Activated T-cell treated with anti-CD3 and anti-CD28 coated beads, Interleukin-2, amount 50 U/mL, for 48 hours (primary cell): ENCODE measurements around the gene APOB.

Experiments
- DNase-seq, 2 experiments: peaks; one replicate each; pipeline ENCODE4 v3.0.0-alpha.2; 2020

The APOB gene

DNA sequence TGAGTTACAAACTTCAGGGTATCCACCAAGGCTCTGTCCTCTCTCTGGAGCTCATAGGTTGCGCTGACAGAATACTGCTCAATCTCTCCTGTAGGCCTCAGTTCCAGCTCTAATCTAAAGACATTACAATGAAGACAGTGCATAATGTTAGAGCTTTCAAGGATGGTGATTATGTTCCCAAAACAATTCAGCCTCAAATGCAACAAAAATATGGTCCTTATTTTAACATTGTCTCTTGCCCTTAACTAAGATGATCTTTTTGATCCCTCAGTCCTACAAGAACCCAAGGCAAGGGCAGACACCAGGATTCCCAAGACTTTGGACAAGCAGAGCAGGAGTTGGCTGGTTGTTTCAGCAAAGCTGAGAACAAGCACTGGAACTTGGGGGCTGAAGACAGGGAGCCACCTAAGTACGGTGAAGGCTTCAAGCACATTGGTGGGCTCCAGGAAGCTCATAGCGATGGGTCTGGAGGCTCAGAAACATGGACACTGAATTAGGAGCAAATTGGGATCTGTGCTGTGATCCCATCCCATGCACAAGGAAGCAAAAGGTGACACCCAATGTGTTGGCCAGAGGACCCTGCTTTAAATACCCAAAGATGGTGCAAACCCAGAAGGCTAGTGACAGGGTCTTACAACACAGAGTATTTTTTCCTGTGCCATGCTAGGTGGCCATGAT lies 24.7 kb downstream of the APOB start:
- no peak for DNase-seq

DNA sequence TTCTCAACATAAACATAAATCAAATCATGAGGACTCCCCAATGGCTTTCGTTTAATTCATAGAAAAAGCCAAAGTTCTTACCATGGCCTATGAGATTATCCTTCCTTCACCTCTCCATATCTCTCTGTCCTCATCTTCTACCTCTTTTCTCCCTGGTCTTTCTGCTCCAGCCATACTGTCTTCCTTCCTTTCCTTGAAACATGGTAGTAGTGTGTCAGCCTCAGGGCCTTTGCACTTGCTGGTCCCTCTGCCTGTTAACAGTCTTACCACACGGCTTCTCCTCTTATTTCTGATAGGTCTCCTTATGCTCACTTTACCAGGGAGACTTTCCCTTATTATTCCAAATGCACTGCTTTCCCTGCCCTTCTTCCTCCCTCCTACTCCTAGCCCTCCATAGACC lies 25.6 kb downstream of the APOB start:
- DNase-seq, result no peak

DNA sequence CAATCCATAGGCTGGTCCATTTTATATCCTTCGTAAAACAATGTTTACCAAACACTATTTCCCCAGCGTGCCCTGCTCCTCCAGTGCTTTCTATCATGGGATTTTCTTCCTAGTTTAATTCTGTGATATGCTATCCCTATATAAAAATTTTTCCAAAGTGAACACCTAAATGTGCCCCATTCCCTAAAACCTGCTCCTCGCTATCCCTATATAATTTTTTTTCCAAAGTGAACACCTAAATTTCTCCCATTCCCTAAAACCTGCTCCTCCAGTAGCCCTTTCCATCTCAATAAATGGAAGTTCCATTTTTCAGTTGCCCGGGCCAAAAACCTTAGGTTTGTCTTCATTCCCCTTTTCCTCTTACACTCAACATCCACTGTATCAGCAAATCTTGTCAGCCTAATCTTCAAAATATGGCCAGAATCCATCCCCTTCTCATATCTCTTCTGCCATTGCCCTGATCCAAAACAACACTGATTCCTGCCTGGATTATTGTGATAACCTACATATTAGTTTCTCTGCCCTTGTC lies 26.1 kb downstream of the APOB start:
- no peak for DNase-seq

DNA sequence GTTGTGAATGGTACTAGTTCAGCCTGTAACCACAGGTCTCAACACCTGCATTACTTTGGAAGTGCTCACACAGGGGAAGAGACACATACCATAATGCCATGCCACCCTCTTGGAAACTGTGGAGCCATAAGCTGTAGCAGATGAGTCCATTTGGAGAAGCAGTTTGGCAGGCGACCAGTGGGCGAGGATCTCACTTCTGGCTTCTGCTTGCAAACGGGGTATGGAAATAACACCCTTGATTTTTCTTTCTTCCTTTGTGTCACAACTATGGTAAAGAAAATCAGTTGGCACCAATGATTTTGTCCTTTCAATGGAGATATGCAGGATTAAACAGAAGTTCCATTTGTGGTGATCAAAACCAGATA lies 28.6 kb downstream of the APOB start:
- no peak for DNase-seq

DNA sequence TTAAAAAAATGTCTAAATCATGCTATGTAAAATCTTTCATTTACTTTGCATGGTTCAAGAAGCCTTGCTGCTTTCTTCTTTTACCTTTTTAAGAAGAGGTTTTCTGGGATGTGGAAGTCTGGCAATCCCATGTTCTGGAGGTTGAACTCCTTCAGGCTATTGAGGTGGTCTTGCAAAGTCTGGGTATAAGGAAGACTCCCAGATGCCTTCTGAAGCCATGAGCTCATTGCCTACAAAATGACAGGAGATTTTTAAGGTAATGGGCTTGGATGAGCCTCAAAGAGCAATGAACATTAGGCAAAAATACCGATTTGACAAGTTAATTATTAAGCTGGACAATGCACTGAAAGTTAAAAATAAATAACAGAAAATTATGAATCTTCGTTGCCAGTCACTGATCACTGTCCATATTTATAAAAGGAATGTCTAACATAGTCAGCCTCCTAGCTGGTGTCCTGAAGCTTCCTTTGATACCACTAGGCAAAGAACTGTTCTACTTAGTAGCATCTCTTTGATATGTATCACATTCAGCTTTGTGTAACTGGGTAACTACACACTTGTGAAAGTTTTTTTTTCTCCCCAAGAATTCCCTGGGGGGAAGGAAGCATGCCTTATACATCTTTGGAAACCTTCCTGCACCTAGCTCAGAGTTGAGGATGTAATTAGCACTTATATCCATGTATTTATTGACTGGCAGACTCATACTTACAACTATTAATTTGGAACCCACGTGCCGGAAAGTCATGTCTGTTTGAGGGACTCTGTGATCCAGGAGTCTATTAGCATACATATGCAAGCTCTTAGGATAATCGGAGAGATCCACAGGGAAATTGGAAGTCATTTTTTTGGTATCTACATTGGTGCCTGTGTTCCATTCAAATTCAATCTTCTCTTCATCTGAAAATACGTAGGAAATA lies 29.3 kb downstream of the APOB start:
- DNase-seq, result no peak

DNA sequence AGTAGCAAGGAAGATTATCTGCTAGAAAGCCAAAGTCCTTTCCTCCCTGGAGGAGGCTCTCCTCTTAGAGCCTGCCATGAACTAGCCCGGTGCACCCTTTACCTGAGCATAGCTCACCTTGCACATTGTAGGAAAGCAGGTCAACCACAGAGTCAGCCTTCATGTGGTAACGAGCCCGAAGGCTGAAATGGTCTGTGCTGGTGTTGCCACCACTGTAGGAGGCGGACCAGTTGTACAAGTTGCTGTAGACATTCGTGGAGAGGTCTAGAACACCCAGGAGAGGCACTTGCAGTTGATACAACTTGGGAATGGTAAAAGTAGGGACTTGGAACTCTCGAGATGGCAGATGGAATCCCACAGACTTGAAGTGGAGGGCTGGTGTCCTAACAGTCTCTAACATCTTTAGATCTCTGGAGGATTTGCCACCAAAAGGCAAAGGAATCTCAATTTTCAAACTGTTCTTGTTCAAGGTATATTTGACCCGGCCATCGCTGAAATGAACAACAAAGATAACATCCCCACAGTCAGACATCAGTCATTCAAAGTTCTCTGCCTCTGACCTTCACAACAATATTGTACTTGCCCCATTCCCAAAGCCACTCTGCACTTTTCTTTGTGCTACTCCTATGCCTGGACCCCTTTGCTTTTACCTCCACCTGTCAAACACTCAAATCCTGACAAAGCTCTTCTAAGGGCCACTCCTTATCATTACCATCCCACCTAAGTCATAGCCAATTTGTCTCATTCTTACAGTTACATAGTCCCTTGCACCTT lies 30.6 kb downstream of the APOB start:
- DNase-seq, result no peak

DNA sequence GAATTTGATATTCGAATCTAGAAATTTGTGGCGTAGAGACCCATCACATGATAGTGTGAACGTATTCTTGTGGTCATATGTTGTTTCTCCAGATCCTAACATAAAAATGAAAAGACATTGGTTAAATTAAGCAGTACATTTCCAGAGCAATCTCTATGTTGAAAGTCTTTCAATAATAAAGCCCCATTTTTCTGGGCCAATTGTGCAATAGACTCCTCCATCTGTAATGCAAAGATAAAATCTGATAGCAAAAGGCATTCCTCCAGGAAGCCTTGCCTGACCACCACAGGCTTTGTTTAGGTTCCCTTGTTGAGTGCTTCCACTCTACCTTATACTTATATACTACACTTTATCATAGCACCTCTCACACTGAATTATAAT lies 31.3 kb downstream of the APOB start:
- DNase-seq, result no peak

DNA sequence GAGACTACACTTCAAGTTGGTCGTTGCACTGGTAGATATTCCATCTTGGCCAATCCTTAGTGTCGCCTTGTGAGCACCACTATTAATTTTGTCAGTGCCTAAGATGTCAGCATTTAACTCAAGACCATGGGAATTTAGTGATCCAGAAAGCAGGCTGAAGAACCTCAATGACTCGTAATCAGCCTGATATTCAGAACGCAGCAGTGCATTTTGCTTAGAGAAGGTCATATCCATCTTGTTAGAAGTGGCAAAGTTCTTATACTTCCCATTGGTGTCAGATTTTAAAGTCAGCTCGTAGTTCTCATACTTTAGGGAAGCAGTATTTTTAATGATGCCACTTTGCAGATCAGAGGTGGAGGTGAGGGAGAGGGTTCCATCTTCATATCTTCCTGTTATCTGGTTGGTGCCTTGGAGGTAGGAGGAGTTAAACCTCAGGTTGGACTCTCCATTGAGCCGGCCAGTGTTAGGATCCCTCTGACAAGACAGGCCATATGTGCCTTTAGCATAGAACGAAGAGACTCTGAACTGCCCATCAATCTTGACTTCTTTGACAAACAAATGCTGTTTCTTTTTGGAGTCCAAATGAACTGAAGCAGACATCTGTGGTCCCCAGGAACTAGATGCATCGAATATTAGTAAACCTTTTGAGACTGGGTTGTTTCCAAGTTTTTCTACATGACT lies 31.9 kb downstream of the APOB start:
- DNase-seq, result no peak

DNA sequence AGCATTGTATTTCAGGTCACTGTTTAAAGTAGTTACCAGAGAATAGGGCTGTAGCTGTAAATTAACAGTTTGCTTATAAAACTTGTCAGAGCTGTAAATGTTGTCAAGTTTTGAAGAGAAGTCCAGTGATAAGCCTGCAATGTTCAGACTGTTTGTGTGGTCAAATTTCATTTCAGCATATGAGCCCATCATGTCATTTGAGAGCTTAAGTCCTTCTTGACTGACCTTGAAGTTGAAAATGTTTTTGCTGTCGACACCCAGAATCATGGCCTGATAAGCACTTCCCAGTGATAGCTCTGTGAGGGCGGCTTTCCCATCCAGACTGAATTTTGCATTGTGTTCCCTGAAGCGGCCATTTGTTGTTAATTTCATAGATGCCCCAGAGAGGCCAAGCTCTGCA lies 32.4 kb downstream of the APOB start:
- DNase-seq, result no peak

DNA sequence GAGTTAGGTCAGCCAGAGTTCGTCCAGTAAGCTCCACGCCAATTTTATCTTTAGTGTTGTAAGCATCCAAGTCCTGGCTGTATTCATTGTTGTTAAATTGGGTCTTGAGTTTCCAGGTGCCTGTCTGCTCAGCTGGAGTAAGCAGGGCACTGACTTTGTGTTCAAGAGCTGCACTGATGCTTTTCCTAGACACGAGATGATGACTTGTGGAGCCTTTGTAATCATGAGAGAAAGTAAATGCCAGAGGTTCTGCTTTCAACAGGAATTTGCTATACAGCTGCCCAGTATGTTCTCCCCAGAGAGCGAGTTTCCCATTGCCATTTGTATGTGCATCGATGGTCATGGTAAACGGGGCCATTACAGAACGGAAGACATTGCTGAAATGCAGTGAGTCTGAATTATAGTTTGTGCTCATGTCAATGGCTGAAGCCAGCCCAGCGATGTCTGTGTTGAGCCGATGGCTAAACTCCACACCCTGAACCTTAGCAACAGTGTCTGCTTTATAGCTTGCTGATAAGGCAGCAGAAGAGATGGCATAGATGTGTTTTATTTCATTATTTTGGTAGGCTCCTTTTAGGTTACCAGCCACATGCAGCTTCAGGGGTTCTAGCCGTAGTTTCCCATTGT lies 32.9 kb downstream of the APOB start:
- no peak for DNase-seq

DNA sequence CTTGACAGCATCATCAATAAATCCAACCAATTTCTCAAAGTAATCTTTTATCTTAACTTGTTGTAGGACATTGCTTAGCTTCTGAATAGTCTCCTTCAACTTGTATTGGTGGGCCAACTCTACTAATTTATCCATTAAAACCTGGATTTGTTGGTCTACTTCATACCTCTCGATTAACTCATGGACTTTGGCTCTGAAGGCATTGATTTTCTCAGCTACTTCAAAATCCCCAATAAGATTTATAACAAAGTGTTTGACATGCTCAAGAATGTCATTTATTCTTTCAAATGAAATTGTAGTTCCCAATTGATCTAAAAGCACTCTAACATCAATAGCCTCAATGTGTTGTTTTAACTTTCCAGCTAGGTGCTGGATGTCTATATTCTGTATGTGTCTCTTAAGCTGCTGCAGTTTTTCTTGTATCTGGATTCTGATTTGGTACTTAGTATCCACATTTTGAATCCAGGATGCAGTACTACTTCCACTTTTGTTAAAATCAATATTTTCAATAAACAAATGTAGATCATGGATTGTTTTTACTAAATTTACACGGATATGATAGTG lies 34.1 kb downstream of the APOB start:
- DNase-seq, result no peak

DNA sequence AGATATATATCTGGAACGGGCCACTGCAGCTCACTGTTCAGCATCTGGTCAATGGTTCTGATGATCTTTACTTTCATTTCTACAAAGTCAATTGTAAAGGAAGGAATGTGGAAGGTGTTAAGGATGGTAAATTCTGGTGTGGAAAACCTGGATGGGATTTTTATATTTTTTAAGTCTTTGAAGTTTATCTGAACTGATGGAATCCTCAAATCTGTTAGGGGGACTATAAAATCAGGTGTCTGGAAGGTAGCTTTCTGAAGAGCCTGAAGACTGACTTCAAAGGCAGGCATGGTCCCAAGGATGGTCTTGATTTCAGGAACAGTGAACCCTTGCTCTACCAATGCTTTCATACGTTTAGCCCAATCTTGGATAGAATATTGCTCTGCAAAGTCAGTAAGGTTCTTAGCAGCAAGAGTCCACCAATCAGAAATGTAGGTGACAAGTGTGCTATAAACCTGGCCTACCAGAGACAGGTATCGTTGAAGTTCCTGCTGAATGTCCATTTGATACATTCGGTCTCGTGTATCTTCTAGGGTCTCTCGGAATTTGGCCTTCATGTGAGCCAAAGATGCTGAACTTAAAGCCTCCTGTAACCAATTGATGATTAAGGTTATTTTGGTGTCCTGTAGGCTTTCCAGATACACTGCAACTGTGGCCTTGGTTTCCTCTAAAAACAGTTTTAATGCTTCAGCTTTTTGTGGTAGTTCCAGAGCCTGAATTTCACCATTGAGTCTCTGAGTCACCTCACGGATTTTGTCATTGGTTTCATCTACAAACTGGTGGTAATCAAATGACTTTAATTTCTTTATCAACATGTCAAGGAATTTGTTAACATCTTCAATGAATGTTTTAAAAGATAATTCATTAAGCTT lies 34.8 kb downstream of the APOB start:
- no peak for DNase-seq

DNA sequence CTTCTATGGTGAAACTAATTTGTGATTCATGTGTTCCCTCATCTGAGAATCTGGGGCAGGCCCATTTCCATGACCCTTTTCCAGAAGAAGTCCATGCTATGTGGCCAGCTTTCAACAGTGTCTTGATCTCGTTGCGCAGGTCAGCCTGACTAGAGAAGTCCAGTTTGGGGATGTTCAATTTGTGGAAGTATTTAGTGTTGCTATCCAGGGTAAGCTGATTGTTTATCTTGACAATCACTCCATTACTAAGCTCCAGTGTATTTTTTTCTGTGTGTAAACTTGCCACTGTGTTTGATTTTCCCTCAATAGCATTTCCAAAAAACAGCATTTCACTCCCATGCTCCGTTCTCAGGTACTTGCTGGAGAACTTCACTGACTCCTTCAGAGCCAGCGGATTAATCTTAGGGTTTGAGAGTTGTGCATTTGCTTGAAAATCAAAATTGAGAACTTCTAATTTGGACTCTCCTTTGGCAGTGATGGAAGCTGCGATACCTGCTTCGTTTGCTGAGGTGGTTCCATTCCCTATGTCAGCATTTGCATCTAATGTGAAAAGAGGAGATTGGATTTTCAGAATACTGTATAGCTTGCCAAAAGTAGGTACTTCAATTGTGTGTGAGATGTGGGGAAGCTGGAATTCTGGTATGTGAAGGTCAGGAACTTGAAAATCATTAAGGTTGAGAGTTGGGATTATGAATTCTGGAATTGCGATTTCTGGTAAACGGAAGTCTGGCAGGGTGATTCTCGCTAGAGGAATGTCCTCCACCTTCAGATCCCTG lies 35.7 kb downstream of the APOB start:
- DNase-seq, result no peak

DNA sequence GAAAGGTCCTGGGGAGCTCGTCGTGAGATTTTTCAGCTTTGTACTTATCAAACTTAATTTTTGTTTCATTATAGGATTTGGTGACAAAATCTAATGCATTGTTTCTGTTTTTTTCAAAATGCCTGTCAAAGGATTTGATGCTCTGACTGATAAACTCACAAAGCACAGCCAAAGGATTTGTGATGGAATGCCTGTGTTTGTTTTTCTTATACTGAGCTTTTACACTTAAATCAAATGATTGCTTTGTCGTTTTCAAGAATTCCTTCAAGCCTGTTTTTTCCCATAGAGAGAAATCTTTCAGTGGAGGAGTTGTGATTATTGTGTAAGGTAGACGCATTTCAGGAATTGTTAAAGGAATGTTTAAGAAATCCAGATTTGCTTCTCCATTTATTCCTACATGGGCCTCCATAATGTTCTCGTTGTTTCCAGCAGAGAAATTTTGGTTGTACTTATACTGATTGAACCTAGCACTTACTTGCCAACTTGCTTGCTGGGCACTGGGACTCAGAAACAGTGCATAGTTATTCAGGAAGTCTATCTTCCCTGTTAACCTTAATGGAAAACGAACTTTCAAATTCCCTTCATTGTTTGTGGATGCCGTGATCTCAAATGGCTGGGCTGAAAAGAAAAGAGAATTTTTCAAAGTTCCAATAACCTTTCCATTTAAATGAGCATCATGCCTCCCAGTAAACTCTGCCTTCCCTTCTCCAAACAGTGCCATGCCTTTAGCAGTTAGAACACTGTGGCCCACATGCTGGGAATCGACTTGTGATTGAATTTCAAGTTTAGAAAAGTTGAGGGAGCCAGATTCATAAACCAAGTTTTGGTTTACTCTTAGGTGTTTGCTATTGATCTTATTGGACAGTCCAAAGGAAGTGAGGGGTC lies 36.5 kb downstream of the APOB start:
- no peak for DNase-seq

DNA sequence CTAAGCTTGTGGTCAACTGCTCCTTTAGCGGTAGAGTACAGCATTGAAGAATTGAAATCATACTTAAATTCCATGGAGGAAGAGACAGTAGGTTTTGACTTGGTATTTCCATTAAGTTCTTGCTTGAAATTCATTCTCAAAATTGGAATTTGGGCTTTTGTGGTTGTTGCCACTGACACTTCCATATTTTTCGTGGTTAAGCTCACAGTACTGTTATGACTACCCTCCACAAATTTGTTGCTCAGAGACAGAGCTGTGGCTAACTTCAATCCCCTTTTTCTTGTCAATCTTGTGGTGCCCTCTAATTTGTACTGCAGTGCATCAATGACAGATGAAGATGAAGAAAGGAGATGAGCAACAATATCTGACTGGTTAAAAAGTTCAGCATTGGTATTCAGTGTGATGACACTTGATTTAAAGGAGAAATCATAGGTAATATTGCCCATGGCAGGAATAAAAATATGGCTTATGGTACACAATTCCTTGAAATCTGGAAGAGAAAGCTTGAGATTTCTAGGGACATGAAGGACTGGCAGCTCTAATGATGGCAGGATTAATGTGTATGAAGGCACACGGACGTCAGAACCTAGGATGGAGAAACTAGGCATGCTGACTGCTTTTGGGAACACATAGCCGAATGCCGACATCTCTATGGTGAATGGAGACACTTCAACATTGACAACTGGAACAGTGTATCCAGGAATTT lies 37.3 kb downstream of the APOB start:
- DNase-seq, result no peak

DNA sequence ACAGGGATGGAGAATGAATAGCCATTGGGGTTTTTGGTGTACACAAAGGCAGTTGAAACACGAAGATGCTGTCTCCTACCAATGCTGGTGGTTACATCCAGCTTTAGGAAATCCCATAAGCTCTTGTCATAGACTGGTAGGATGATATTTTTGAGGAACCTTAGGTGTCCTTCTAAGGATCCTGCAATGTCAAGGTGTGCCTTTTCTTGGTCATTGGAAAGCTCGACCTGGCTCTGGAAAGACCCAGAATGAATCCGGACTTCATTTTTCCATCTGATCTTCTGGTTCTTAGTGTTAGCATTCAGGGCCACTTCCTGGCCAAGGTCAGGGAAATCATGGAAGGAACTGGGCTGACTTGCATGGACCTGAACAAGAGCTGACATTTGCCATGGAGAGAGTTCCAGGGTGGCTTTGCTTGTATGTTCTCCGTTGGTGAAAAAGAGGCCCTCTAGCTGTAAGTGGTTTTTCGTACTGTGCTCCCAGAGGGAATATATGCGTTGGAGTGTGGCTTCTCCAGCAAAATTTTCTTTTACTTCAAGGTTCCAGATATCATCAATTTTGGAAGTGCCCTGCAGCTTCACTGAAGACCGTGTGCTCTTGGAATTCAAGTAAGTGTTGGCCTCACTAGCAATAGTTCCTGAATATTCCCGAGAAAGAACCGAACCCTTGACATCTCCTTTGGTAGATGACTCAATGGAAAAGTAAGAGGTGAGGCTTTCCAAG lies 38.0 kb downstream of the APOB start:
- no peak for DNase-seq

DNA sequence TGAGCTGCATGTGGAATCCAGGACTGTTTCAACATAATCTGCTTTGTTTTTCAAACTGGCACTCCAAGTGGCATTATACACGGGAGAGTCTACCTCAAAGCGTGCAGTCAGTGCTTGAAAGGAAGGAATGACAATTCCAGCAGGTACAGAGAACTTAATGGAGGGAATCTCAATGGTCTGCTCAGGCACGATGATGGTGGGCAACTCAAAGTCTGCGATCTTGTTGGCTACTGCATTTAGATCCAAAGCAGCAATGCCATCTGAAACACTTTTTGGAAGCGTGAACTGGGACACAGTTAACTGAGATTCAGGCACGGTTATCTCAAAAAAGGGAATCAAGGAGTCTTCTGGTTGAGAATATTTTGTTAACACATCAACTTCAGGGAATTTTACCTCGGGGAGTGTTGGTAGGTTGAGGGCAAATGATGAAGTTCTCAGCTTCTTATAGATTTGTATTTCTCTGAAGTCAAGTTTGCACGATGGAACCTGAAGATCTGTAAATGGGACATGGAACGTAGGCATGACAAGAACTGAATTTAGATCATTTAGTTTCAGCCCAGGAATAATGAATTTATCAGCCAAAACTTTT lies 38.7 kb downstream of the APOB start:
- no peak for DNase-seq
